HEK293 (cell line): ENCODE data around the gene MACO1.

Experiments used
- CTCF ChIA-PET: fragments of 350-600 bp; formaldehyde crosslinking; extraction: SDS; loops from one replicate; lab custom pipeline; 2021; ENCODE audit warnings: antibody characterized with exemption; lab: Yijun Ruan, JAX
- POLR2A ChIA-PET: fragments of 300-600 bp; formaldehyde crosslinking; extraction: SDS; loops from one replicate; lab custom pipeline; 2020; ENCODE audit warnings: antibody characterized with exemption, inconsistent platforms; lab: Yijun Ruan, JAX
- H3K27ac ChIP-seq: fragments of 200-500 bp; sonication (Bioruptor generic); 2 replicates; pipeline ENCODE4 v1.5.1; 2014; ENCODE audit warnings: low read depth, low read length, control low read depth, inconsistent platforms; ENCODE audit errors: extremely low read depth
- H3K36me3 ChIP-seq, 2 experiments: fragments of 200-500 bp in 1 of 2; sonication (Bioruptor generic) in 1 of 2; 1 replicate in 1 of 2; 2 replicates in 1 of 2; pipeline ENCODE4 v1.5.1; 2014 to 2017; ENCODE audit warnings: inconsistent platforms in 2 of 2, low read length in 2 of 2; ENCODE audit not compliant: control insufficient read depth in 2 of 2, insufficient read depth in 1 of 2
- H3K4me1 ChIP-seq: fragments of 200-500 bp; sonication (Bioruptor generic); 2 replicates; pipeline ENCODE4 v1.5.1; 2014; ENCODE audit warnings: mild to moderate bottlenecking, low read length, inconsistent platforms; ENCODE audit not compliant: control insufficient read depth, insufficient read depth
- H3K4me3 ChIP-seq: 2 replicates; pipeline ENCODE4 v1.5.1; 2011; ENCODE audit warnings: low read depth, mild to moderate bottlenecking, control low read depth, low read length, moderate library complexity
- H3K9me3 ChIP-seq: fragments of 200-500 bp; sonication (Bioruptor generic); 2 replicates; pipeline ENCODE4 v1.5.1; 2014; ENCODE audit warnings: low read depth, low read length, inconsistent platforms; ENCODE audit not compliant: control insufficient read depth, insufficient read depth
- EGR2 ChIP-seq: fragments of 450-650 bp; formaldehyde crosslinking; IDR thresholded peaks from 2 replicates; pipeline ENCODE4 v1.5.1; 2016; ENCODE audit warnings: low read depth, missing biosample characterization, missing genetic modification characterization
- REPIN1 ChIP-seq: fragments of 450-650 bp; formaldehyde crosslinking; IDR thresholded peaks from 2 replicates; pipeline ENCODE4 v1.5.1; 2017; ENCODE audit warnings: missing biosample characterization, missing genetic modification characterization, low read depth
- ZFHX2 ChIP-seq: fragments of 450-650 bp; formaldehyde crosslinking; conservative IDR thresholded peaks from 2 replicates; pipeline ENCODE4 v1.5.1; 2016; ENCODE audit warnings: missing biosample characterization, missing genetic modification characterization
- ZFP41 ChIP-seq: fragments of 450-650 bp; formaldehyde crosslinking; IDR thresholded peaks from 2 replicates; pipeline ENCODE4 v1.5.1; 2016; ENCODE audit warnings: missing biosample characterization, missing genetic modification characterization, borderline replicate concordance
- ZNF138 ChIP-seq: fragments of 450-650 bp; formaldehyde crosslinking; IDR thresholded peaks from 2 replicates; pipeline ENCODE4 v1.5.1; 2016; ENCODE audit warnings: missing biosample characterization, missing genetic modification characterization, borderline replicate concordance
- ZNF16 ChIP-seq: fragments of 450-650 bp; formaldehyde crosslinking; IDR thresholded peaks from 2 replicates; pipeline ENCODE4 v1.5.1; 2016; ENCODE audit warnings: low read depth, missing biosample characterization, missing genetic modification characterization
- ZNF26 ChIP-seq: fragments of 450-650 bp; formaldehyde crosslinking; IDR thresholded peaks from 2 replicates; pipeline ENCODE4 v1.5.1; 2016; ENCODE audit warnings: missing biosample characterization, missing genetic modification characterization
- ZNF362 ChIP-seq: fragments of 450-650 bp; formaldehyde crosslinking; IDR thresholded peaks from 2 replicates; pipeline ENCODE4 v1.5.1; 2016; ENCODE audit warnings: missing biosample characterization, missing genetic modification characterization
- ZNF423 ChIP-seq: fragments of 450-650 bp; formaldehyde crosslinking; IDR thresholded peaks from 2 replicates; pipeline ENCODE4 v1.5.1; 2016; ENCODE audit warnings: missing biosample characterization, missing genetic modification characterization
- ZNF473 ChIP-seq: fragments of 450-650 bp; formaldehyde crosslinking; IDR thresholded peaks from 2 replicates; pipeline ENCODE4 v1.5.1; 2017; ENCODE audit warnings: missing biosample characterization, missing genetic modification characterization
- ZNF521 ChIP-seq: fragments of 450-650 bp; formaldehyde crosslinking; IDR thresholded peaks from 2 replicates; pipeline ENCODE4 v1.5.1; 2017; ENCODE audit warnings: missing biosample characterization, mild to moderate bottlenecking, missing genetic modification characterization
- ZNF585B ChIP-seq: fragments of 450-650 bp; formaldehyde crosslinking; IDR thresholded peaks from 2 replicates; pipeline ENCODE4 v1.5.1; 2016; ENCODE audit warnings: missing biosample characterization, missing genetic modification characterization
- ZNF658 ChIP-seq: fragments of 450-650 bp; formaldehyde crosslinking; IDR thresholded peaks from 2 replicates; pipeline ENCODE4; 2016; ENCODE audit warnings: missing biosample characterization, missing genetic modification characterization
- ZNF768 ChIP-seq: fragments of 450-650 bp; formaldehyde crosslinking; IDR thresholded peaks from 2 replicates; pipeline ENCODE4 v1.5.1; 2018; ENCODE audit warnings: missing biosample characterization, mild to moderate bottlenecking, missing genetic modification characterization
- ZNF837 ChIP-seq: fragments of 450-650 bp; formaldehyde crosslinking; IDR thresholded peaks from 2 replicates; pipeline ENCODE4 v1.5.1; 2016; ENCODE audit warnings: missing biosample characterization, missing genetic modification characterization
- TF ChIP-seq, protein P1 (sequence below): fragments of 450-650 bp; formaldehyde crosslinking; IDR thresholded peaks from 2 replicates; pipeline ENCODE4 v1.5.0; 2017; ENCODE audit warnings: missing biosample characterization, missing genetic modification characterization, borderline replicate concordance
- TF ChIP-seq, protein P2 (sequence below): fragments of 450-650 bp; formaldehyde crosslinking; IDR thresholded peaks from 2 replicates; pipeline ENCODE4 v1.5.1; 2016; ENCODE audit warnings: missing biosample characterization, missing genetic modification characterization, low read depth

Gene MACO1

GRCh38 chr1:25538191-25538767 lies 107.6 kb downstream of the MACO1 start:
- Histone ChIP-seq H3K27ac (no peak overlapping the region), H3K4me3 (no peak overlapping the region), H3K4me1 (no peaks in the 10 kb centered on the region), H3K36me3 (no peaks in the 10 kb centered on the region), H3K9me3 (no peaks in the 10 kb centered on the region)
- TF ChIP-seq ZNF26 (tag by site-specific recombination) (no peak), ZNF658 (tag by site-specific recombination) (no peak), REPIN1 (tag by site-specific recombination) (no peak), ZNF521 (tag by site-specific recombination) (no peak), EGR2 (tag by site-specific recombination) (peak; percentile 70), ZFHX2 (tag by site-specific recombination) (peak; percentile 84), ZNF138 (tag by site-specific recombination) (no peak), ZNF585B (tag by site-specific recombination) (no peak), ZNF837 (tag by site-specific recombination) (no peak)
- TF ChIP-seq, all 188 proteins: peak for 2
- CTCF ChIA-PET, result interaction anchor here (0.5 to 1.9 kb wide), 7 partner anchors 15 to 260 kb away, joined by 3 to 7 read pairs (median 4); no protein-coding TSS in a partner anchor
- POLR2A ChIA-PET, result no interaction called here

GRCh38 chr1:25540750-25541342 lies 110.1 kb downstream of the MACO1 start:
- TF ChIP-seq ZFP41, result no peak
- TF ChIP-seq ZNF768, result 0 out of 2 replicates have a peak, but pooled peaks have one; percentile 35
- Histone ChIP-seq H3K27ac (no peak overlapping the region), H3K9me3 (no peaks in the 10 kb centered on the region), H3K4me1 (0 out of 2 replicates have a peak, but pooled peaks cover 4% of the 10 kb centered on the region), H3K4me3 (no peak overlapping the region), H3K36me3 (no peaks in the 10 kb centered on the region)
- POLR2A ChIA-PET, result no interaction called here
- CTCF ChIA-PET, result no interaction called here

- Histone ChIP-seq H3K4me1 (0 out of 2 replicates have a peak, but pooled peaks cover 4% of the 10 kb centered on the region), H3K36me3 (no peaks in the 10 kb centered on the region), H3K9me3 (no peaks in the 10 kb centered on the region), H3K4me3 (no peak overlapping the region), H3K27ac (no peak overlapping the region)
- ChIA-PET POLR2A (no interaction called here), CTCF (interaction anchor here (1.1 kb wide), 1 partner anchor 39 kb away, joined by 4 read pairs; no protein-coding TSS in a partner anchor)
- TF ChIP-seq ZNF138 (tag by site-specific recombination) (no peak), ZNF423 (tag by site-specific recombination) (no peak), ZNF473 (no peak), ZNF16 (tag by site-specific recombination) (no peak), ZNF362 (tag by site-specific recombination) (no peak)
- TF ChIP-seq, protein P1, sequence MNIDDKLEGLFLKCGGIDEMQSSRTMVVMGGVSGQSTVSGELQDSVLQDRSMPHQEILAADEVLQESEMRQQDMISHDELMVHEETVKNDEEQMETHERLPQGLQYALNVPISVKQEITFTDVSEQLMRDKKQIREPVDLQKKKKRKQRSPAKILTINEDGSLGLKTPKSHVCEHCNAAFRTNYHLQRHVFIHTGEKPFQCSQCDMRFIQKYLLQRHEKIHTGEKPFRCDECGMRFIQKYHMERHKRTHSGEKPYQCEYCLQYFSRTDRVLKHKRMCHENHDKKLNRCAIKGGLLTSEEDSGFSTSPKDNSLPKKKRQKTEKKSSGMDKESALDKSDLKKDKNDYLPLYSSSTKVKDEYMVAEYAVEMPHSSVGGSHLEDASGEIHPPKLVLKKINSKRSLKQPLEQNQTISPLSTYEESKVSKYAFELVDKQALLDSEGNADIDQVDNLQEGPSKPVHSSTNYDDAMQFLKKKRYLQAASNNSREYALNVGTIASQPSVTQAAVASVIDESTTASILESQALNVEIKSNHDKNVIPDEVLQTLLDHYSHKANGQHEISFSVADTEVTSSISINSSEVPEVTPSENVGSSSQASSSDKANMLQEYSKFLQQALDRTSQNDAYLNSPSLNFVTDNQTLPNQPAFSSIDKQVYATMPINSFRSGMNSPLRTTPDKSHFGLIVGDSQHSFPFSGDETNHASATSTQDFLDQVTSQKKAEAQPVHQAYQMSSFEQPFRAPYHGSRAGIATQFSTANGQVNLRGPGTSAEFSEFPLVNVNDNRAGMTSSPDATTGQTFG (tag by site-specific recombination), result no peak
- TF ChIP-seq, protein P2, sequence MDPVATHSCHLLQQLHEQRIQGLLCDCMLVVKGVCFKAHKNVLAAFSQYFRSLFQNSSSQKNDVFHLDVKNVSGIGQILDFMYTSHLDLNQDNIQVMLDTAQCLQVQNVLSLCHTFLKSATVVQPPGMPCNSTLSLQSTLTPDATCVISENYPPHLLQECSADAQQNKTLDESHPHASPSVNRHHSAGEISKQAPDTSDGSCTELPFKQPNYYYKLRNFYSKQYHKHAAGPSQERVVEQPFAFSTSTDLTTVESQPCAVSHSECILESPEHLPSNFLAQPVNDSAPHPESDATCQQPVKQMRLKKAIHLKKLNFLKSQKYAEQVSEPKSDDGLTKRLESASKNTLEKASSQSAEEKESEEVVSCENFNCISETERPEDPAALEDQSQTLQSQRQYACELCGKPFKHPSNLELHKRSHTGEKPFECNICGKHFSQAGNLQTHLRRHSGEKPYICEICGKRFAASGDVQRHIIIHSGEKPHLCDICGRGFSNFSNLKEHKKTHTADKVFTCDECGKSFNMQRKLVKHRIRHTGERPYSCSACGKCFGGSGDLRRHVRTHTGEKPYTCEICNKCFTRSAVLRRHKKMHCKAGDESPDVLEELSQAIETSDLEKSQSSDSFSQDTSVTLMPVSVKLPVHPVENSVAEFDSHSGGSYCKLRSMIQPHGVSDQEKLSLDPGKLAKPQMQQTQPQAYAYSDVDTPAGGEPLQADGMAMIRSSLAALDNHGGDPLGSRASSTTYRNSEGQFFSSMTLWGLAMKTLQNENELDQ (tag by site-specific recombination), result no peak
Measured at GRCh38 chr1:25541425-25541824, 110.7 kb downstream of the MACO1 start.
